Stimulated activated CD8-positive, alpha-beta memory T cell treated with anti-CD3 and anti-CD28 coated beads, Interleukin-15, amount 100 ng/mL, for 24 hours (primary cell): ENCODE data around the gene AMN.

Experiments used
- DNase-seq: peaks from one replicate; pipeline ENCODE4 v3.0.0-alpha.2; 2020; ENCODE audit warnings: low read depth

Gene AMN

DNA sequence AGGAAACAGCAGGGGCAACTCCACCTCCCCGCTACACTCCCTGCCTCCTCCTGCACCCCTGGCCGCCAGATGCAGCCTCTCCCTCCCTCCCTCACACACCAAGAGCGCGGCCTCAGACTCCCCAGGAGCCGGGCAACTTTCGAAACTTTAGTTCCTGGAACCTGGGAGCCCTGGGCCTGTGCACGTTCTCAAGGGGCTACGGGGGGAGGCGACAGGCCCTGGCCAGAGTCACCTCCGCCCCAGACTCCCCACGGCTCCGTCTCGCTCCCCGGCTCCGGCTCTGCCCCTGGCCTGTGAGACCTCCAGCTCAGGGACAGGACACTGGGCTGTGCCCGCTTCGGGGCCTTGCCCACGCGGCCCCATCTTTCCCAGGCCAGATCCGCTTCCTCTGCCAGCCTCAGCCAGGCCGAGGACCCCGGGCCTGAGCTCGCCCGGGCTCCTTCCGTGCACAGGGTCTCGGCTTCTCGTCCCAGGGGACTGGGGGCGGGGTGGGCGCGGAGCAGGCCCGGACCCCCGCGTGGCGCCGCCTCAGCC lies 5.5 kb downstream of the AMN start:
- DNase-seq, result no peak

- peak; percentile 38 for DNase-seq
These were observed 6.2 kb downstream of the AMN start for GRCh38 chr14:102928412-102929240.

DNA sequence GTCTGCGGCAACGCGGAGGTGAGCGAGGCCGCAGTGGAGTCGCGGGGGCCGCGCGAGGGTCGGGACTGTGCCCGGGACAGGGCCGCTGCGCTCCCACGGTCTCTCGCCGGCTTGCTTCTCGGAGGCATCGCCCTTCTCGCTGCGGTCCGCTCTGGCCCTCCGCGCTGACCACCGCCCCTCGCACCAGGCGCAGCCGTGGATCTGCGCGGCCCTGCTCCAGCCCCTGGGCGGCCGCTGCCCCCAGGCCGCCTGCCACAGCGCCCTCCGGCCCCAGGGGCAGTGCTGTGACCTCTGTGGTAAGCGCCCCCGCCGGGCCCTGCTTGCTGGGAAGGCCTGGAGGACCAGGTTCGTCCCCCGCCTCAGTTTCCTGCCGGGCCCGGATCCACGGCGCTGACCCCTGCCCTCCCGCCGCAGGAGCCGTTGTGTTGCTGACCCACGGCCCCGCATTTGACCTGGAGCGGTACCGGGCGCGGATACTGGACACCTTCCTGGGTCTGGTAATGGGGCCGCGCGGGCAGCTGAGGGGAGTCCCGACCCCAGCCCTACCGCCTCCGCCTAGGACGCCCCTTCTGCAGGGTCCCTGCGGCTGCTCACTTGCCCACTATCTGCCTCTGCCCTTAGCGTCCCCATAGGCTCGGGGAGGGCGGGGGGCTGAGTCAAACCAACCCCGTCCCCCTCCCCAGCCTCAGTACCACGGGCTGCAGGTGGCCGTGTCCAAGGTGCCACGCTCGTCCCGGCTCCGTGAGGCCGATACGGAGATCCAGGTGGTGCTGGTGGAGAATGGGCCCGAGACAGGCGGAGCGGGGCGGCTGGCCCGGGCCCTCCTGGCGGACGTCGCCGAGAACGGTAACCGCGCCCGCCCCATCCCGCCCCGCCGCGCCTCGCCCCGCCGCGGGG lies 7.0 kb downstream of the AMN start:
- no peak for DNase-seq

GRCh38 chr14:102930138-102930752 lies 7.8 kb downstream of the AMN start:
- DNase-seq, result no peak

DNA sequence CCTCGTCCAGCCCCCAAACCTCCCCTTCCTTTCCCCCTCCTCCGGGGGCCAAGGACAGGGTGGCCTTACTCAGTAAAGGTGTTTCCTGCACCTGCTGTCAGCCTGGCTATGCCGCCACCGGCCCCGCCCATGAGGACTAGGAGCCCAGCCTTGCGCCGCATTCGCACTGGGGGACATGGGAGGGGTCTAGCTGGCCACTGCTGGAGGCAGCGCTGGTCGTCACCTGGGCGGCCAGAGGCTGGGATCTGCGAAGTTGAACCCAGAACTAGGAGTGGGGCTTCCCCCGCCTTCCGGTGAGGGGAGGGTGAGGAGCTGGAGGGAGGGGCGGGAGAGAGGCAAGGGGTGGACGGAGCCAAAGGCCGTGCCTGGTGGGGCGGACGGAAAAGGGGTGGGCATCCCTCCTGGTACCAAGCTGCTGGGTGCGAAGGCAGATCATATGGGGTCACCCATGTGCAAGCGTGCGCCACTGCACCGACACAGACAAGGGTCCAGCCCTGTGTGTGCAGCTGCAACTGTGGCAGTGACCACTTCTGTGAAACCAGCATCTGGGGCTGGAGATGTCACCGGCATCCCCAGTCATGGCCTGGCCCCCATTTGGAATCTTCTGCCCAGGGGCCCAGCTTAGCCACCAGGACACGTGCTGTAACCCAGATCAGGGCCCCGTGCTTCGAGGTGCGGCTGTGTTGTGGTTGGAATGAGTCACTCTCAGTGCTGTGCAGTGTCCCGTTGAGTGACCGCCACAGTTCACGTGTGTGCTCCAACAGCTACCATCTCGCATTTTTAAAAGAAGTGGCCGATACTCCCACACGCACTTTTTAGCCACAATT lies 8.5 kb downstream of the AMN start:
- DNase-seq, result no peak

GRCh38 chr14:102931580-102932285 lies 9.3 kb downstream of the AMN start:
- no peak for DNase-seq

- no peak for DNase-seq
These were observed 10.2 kb downstream of the AMN start for GRCh38 chr14:102932484-102933248.

GRCh38 chr14:102933618-102934231 lies 11.3 kb downstream of the AMN start:
- DNase-seq, result no peak

DNA sequence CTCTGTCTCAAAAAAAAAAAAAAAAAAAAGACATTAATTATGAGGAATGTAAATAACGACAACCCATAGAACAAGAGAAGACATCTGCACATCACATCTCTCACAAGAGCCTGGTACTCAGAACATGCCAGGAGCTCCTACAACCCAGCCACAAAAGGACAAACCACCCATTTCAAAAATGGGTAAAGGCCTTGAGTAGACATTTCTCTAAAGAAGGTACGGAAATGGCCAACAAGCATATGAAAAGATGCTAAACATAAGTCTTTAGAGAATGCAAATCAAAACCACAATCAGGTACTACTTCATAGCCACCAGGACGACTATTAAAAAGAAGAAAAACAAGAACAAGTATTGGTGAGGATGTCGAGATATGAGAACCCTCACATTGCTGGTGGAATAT lies 13.3 kb downstream of the AMN start:
- DNase-seq, result no peak

- no peak for DNase-seq
These were observed 15.1 kb downstream of the AMN start for GRCh38 chr14:102937331-102938175.

DNA sequence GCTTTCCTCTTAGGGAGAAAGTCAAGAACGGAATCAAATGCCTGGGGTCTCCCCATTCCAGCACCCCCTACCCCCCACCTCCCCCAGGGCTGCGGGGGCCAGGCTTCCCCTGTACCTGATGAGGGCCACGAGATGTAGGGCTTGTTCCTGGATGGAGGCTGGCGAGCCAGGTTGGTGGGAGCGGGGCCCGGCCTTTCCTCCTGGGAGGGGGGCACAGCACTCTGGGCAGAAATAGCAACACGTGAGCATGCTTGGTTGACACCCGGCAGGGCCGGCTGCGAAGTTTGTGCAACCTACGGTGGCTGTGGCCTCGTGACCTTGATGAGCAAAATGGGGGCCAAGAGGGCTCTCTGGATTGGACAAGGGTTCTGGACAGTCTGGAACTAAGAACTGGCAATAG lies 15.7 kb downstream of the AMN start:
- DNase-seq, result no peak

GRCh38 chr14:102939329-102939728 lies 16.9 kb downstream of the AMN start:
- no peak for DNase-seq

- DNase-seq, result no peak
These were observed 17.5 kb downstream of the AMN start for GRCh38 chr14:102939820-102940561.

DNA sequence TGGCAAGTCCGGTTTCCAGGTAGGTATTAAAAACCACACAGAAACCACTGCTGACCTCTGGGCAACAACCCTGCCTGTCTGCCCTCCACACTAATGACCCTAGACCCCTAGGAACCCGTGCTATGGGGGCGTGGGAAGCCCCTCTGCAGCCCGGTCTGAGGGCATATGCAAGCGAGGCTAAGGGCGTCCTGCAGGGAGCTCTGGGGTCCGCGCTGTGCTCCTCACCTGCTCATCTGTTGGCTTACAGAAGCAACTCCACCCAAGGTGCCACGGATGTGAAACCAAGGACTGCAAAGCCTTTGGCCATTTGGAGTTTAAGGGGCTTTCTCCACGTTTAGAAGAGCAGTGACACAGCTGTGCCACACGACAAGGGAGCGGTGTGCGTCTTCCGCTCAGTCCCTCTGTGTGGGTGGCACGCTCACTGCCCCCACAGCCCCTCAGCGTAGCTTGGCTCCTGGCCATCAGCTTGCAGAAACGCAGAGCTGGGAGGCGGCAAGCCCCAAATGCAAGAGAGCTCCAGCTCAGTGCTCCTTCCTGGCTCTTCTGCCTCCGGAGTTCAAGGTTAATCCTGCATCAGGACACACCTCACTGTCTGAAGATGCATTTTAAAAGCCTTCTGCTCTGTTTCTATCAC lies 18.4 kb downstream of the AMN start:
- no peak for DNase-seq

DNA sequence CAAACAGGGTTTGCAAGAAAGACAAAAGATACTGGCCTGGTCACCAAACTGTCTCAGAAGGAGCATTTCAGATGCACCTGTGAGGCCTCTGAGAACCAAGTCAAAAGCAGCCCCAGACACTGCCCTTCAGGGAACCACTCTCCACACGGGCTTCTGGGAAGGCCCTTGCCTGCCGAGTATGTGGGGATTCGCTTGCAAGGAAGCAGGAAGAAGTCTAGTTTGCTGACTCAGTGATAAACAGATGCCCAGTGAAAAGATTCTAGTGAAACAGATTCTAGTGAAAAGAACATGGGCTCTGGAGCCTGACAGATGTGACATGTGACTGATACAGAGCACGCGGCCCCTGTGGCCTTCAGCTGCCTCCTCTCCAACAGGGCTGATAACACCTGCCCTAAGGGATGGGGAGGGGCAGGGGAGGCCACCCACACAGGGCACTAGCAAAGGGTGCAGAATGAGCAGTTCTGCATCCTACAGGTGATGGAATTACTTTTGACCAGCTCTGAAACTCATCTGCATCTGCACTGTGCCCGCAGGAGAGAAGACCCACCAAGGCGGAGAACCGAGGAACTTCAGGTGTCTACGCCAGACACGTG lies 19.1 kb downstream of the AMN start:
- DNase-seq, result no peak

DNA sequence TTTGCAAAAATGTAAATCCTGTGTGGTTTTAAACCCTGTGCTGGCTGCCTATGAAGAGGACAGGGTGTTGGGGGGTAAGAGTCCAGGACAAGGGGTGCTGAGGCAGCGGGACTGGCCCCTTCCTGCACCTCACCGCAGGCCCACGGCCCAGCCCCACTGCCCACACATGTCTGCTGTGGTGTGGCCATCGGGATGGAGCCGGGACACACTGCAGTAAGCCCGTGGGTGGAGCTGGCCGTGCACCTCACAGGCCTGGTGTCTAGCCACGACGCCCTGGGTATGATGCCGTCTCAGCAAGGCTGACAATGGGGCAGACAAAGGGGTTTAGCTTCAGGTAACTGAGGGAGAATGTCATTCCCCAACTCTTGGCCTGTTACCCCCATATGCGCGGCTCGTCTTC lies 19.6 kb downstream of the AMN start:
- no peak for DNase-seq

GRCh38 chr14:102943454-102943853 lies 21.0 kb downstream of the AMN start:
- DNase-seq, result no peak
